HCT116 (cell line): ENCODE measurements around the gene PFDN5. TPM values are rescaled to one million over a fixed set of nuclear protein-coding genes. Genes with fewer than 3 reads are reported as not detected.

Experiments
- ATAC-seq: fragments of 200-7000 bp; cut with Tn5 transposase; 2 replicates; pipeline ENCODE4 v1.9.1; 2020; ENCODE audit warnings: mild to moderate bottlenecking, moderate library complexity
- BruUV-seq: library from RNA; stranded (reverse); fragments of 400-500 nt; replicated peaks from 2 replicates; lab custom pipeline; 2021; lab: Mats Ljungman, UMichigan
- CTCF ChIA-PET: fragments of 300-600 bp; sonication (Branson Sonifier 250); formaldehyde crosslinking; loops from one replicate; lab custom pipeline; 2021; ENCODE audit warnings: antibody characterized with exemption; lab: Charles Lee
- POLR2A ChIA-PET: fragments of 300-600, 350-600 bp; sonication (Branson Sonifier 250); formaldehyde crosslinking; loops from one replicate; lab custom pipeline; 2021; ENCODE audit warnings: antibody characterized with exemption; lab: Charles Lee
- RAD21 ChIA-PET, 2 experiments: fragments of 300-600 bp; sonication (Branson Sonifier 250); formaldehyde crosslinking; loops; one replicate each; lab custom pipeline; 2023; ENCODE audit warnings: low total read pairs in 2 of 2; ENCODE audit not compliant: uncharacterized antibody in 2 of 2, unreplicated experiment in 2 of 2, low non-redundant PET in 1 of 2; lab: Charles Lee
- DNase-seq: peaks from one replicate; pipeline ENCODE4 v3.0.0-alpha.2; 2010; ENCODE audit warnings: low read depth, low spot score
- H2AFZ ChIP-seq: fragments of 200-600 bp; shearing (Covaris generic), sonication (generic); 2 replicates; pipeline ENCODE4 v1.6.1; 2017; ENCODE audit warnings: low read depth, mixed run types, mixed read lengths, antibody characterized with exemption, low read length; ENCODE audit not compliant: poor library complexity, severe bottlenecking
- H3K27ac ChIP-seq: 2 replicates; pipeline ENCODE4 v1.5.1; 2012; ENCODE audit warnings: low read depth, low read length
- H3K27me3 ChIP-seq: fragments of 200-600 bp; sonication (generic); 2 replicates; pipeline ENCODE4 v1.6.1; 2016; ENCODE audit warnings: mixed run types, low read length, mixed read lengths; ENCODE audit not compliant: insufficient read depth
- H3K36me3 ChIP-seq, 2 experiments: fragments of 200-500 bp in 1 of 2; fragments of 200-600 bp in 1 of 2; sonication (Bioruptor generic) in 1 of 2; sonication (generic) in 1 of 2; 2 replicates each; pipeline versions ENCODE4 v1.5.1 to v1.6.1; 2014 to 2016; ENCODE audit warnings: low read length in 2 of 2, inconsistent platforms in 1 of 2, mixed read lengths in 1 of 2, mixed run types in 1 of 2; ENCODE audit not compliant: insufficient read depth in 2 of 2, control insufficient read depth in 1 of 2
- H3K4me1 ChIP-seq, 2 experiments: fragments of 200-600 bp in 1 of 2; sonication (generic) in 1 of 2; 2 replicates each; pipeline versions ENCODE4 v1.5.1 to v1.6.1; 2012 to 2017; ENCODE audit warnings: low read length in 2 of 2, inconsistent platforms in 1 of 2, mild to moderate bottlenecking in 1 of 2, mixed read lengths in 1 of 2, mixed run types in 1 of 2, moderate library complexity in 1 of 2; ENCODE audit not compliant: insufficient read depth in 2 of 2, control insufficient read depth in 1 of 2
- H3K4me2 ChIP-seq: fragments of 200-600 bp; sonication (generic); 2 replicates; pipeline ENCODE4 v1.6.1; 2017; ENCODE audit warnings: mixed run types, low read length, mixed read lengths
- H3K4me3 ChIP-seq, 2 experiments: fragments of 200-600 bp in 1 of 2; sonication (generic) in 1 of 2; replicated peaks in 1 of 2; 2 replicates each; pipeline ENCODE4 v1.5.1; 2011 to 2016; ENCODE audit warnings: low read length in 2 of 2, control low read depth in 1 of 2, low read depth in 1 of 2, mild to moderate bottlenecking in 1 of 2, mixed read lengths in 1 of 2, mixed run types in 1 of 2
- H3K79me2 ChIP-seq: fragments of 200-600 bp; sonication (generic); 2 replicates; pipeline ENCODE4 v1.6.1; 2017; ENCODE audit warnings: mild to moderate bottlenecking, mixed run types, low read length, moderate library complexity, mixed read lengths; ENCODE audit not compliant: insufficient read depth
- H3K9ac ChIP-seq: fragments of 200-600 bp; sonication (generic); 2 replicates; pipeline ENCODE4 v1.6.1; 2016; ENCODE audit warnings: low read length, mixed read lengths
- H3K9me2 ChIP-seq: fragments of 200-600 bp; sonication (generic), shearing (Covaris generic); 2 replicates; pipeline ENCODE4 v1.6.1; 2017; ENCODE audit warnings: mixed run types, mild to moderate bottlenecking, moderate library complexity; ENCODE audit not compliant: insufficient read depth
- H3K9me3 ChIP-seq, 2 experiments: fragments of 200-500 bp in 1 of 2; fragments of 200-600 bp in 1 of 2; sonication (Bioruptor generic) in 1 of 2; sonication (generic) in 1 of 2; 2 replicates each; pipeline ENCODE4 v1.6.1; 2014 to 2017; ENCODE audit warnings: low read length in 2 of 2, mixed read lengths in 2 of 2, inconsistent platforms in 1 of 2, low read depth in 1 of 2, mild to moderate bottlenecking in 1 of 2, mixed run types in 1 of 2, moderate library complexity in 1 of 2; ENCODE audit not compliant: control insufficient read depth in 1 of 2, insufficient read depth in 1 of 2
- H4K20me1 ChIP-seq: fragments of 200-600 bp; sonication (generic), shearing (Covaris generic); 2 replicates; pipeline ENCODE4 v1.6.1; 2017; ENCODE audit warnings: mixed run types, mild to moderate bottlenecking, moderate library complexity; ENCODE audit not compliant: insufficient read depth
- ATF3 ChIP-seq: IDR thresholded peaks from 2 replicates; pipeline ENCODE4 v1.6.1; 2012
- EGR1 ChIP-seq: IDR thresholded peaks from 2 replicates; pipeline ENCODE4 v1.6.1; 2012; ENCODE audit warnings: low read depth
- ELF1 ChIP-seq: IDR thresholded peaks from 2 replicates; pipeline ENCODE4 v1.6.1; 2012; ENCODE audit warnings: low read depth, borderline replicate concordance
- EZH2phosphoT487 ChIP-seq: fragments of 200-600 bp; IDR thresholded peaks from 2 replicates; pipeline ENCODE4 v1.6.1; 2018; ENCODE audit warnings: antibody characterized with exemption, borderline replicate concordance
- POLR2A ChIP-seq: IDR thresholded peaks from 2 replicates; pipeline ENCODE4 v1.7.0; 2011; ENCODE audit warnings: borderline replicate concordance; ENCODE audit not compliant: insufficient read depth, insufficient read length; ENCODE audit errors: extremely low read depth
- RAD21 ChIP-seq: IDR thresholded peaks from 2 replicates; pipeline ENCODE4 v1.6.1; 2012; ENCODE audit warnings: low read depth, mild to moderate bottlenecking
- REST ChIP-seq: IDR thresholded peaks from 2 replicates; pipeline ENCODE4 v1.6.1; 2012; ENCODE audit warnings: low read depth
- SP1 ChIP-seq: IDR thresholded peaks from 2 replicates; pipeline ENCODE4 v1.6.1; 2012; ENCODE audit warnings: low read depth
- SRF ChIP-seq: IDR thresholded peaks from 2 replicates; pipeline ENCODE4 v1.6.1; 2012; ENCODE audit warnings: low read depth
- TCF7L2 ChIP-seq: IDR thresholded peaks from 2 replicates; pipeline ENCODE4 v1.7.0; 2011; ENCODE audit warnings: borderline replicate concordance, inconsistent platforms; ENCODE audit not compliant: insufficient read depth, insufficient read length; ENCODE audit errors: extremely low read depth
- YY1 ChIP-seq: IDR thresholded peaks from 2 replicates; pipeline ENCODE4 v1.6.1; 2011; ENCODE audit warnings: low read length, low read depth, moderate library complexity, mild to moderate bottlenecking; ENCODE audit not compliant: insufficient replicate concordance; ENCODE audit errors: extremely low read depth
- ZNF274 ChIP-seq: fragments of 200-500 bp; sonication (Bioruptor generic); IDR thresholded peaks from 2 replicates; pipeline ENCODE4 v1.6.1; 2014; ENCODE audit warnings: mild to moderate bottlenecking, low read depth, low read length, inconsistent platforms
- intact Hi-C: fragments of 100-400 bp; cut with micrococcal nuclease; formaldehyde crosslinking; loops from 2 replicates; pipeline ENCODE4 v1.10.0; 2022
- total RNA-seq: library from RNA; stranded (reverse); gene quantifications from one replicate; pipeline ENCODE4 v1.2.1, GENCODE V29; 2021; ENCODE audit not compliant: unreplicated experiment
- TF ChIP-seq, protein P1 (sequence below), 3 experiments: fragments of 200-600 bp in 1 of 3; sonication (generic) in 1 of 3; IDR thresholded peaks in 2 of 3; conservative IDR thresholded peaks in 1 of 3; 2 replicates each; pipeline ENCODE4 v1.5.1; 2012 to 2017; ENCODE audit warnings: low read depth in 2 of 3, low read length in 2 of 3, antibody characterized with exemption in 1 of 3, borderline replicate concordance in 1 of 3, control low read depth in 1 of 3, mild to moderate bottlenecking in 1 of 3, mixed read lengths in 1 of 3, mixed run types in 1 of 3, moderate library complexity in 1 of 3; ENCODE audit not compliant: insufficient read depth in 1 of 3
- TF ChIP-seq, protein P2 (sequence below): IDR thresholded peaks from 2 replicates; pipeline ENCODE4 v1.6.1; 2011; ENCODE audit warnings: mild to moderate bottlenecking, low read length, moderate library complexity; ENCODE audit not compliant: insufficient replicate concordance; ENCODE audit errors: extremely low read depth

Gene PFDN5
- total RNA-seq, 1 experiment from 2014 or later: 318 TPM

DNA sequence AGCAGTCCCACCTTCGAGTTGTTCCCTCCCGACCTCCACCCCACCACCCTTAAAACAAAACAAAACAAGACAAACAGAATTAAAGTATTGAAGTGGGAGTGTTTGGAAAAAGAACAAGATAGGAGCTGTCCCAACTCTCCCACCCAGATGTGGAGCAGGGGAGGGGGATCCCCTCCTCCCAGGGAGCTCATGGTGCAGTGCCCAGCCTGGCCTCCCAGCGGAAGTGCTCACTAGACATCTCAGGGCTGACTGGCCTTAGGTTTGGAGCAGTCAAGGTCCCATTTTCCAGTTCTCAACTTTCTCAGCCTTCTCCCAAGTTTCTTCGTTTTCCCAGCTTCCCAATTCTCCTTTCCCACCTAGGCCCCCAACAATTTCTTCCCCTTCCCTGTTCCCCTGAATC, 37.9 kb downstream of the PFDN5 start:
- Histone ChIP-seq H3K27me3 (0 out of 2 replicates have a peak, but pooled peaks cover 3% of the 10 kb centered on the region), H2AFZ (no peak overlapping the region), H3K36me3 (no peaks in the 10 kb centered on the region), H3K4me3 (no peak overlapping the region), H3K9ac (no peak overlapping the region), H3K79me2 (no peaks in the 10 kb centered on the region), H3K4me2 (no peak overlapping the region), H3K4me1 (0 out of 4 replicates have a peak, but pooled peaks cover 0 to 2% of the 10 kb centered on the region in 2 experiments), H3K9me3 (no peaks in the 10 kb centered on the region), H3K27ac (no peak overlapping the region), H3K9me2 (no peaks in the 10 kb centered on the region), H4K20me1 (no peaks in the 10 kb centered on the region)
- POLR2A ChIA-PET: no interaction called here
- CTCF ChIA-PET: no interaction called here
- TF ChIP-seq, protein P1, sequence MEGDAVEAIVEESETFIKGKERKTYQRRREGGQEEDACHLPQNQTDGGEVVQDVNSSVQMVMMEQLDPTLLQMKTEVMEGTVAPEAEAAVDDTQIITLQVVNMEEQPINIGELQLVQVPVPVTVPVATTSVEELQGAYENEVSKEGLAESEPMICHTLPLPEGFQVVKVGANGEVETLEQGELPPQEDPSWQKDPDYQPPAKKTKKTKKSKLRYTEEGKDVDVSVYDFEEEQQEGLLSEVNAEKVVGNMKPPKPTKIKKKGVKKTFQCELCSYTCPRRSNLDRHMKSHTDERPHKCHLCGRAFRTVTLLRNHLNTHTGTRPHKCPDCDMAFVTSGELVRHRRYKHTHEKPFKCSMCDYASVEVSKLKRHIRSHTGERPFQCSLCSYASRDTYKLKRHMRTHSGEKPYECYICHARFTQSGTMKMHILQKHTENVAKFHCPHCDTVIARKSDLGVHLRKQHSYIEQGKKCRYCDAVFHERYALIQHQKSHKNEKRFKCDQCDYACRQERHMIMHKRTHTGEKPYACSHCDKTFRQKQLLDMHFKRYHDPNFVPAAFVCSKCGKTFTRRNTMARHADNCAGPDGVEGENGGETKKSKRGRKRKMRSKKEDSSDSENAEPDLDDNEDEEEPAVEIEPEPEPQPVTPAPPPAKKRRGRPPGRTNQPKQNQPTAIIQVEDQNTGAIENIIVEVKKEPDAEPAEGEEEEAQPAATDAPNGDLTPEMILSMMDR (IDR thresholded peaks at IDR 0.05 in 2 of 3, conservative IDR thresholded peaks at IDR 0.05 in 1 of 3; ENCODE audit: borderline replicate concordance in 1 of 3, insufficient read depth in 1 of 3, low read depth in 2 of 3, low read length in 2 of 3): no peak
- TF ChIP-seq POLR2A: no peak
- no peak for TF ChIP-seq EGR1
- TF ChIP-seq SRF: no peak
- TF ChIP-seq ELF1: no peak
- TF ChIP-seq EZH2phosphoT487: no peak
- TF ChIP-seq, protein P2, sequence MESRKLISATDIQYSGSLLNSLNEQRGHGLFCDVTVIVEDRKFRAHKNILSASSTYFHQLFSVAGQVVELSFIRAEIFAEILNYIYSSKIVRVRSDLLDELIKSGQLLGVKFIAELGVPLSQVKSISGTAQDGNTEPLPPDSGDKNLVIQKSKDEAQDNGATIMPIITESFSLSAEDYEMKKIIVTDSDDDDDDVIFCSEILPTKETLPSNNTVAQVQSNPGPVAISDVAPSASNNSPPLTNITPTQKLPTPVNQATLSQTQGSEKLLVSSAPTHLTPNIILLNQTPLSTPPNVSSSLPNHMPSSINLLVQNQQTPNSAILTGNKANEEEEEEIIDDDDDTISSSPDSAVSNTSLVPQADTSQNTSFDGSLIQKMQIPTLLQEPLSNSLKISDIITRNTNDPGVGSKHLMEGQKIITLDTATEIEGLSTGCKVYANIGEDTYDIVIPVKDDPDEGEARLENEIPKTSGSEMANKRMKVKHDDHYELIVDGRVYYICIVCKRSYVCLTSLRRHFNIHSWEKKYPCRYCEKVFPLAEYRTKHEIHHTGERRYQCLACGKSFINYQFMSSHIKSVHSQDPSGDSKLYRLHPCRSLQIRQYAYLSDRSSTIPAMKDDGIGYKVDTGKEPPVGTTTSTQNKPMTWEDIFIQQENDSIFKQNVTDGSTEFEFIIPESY: no peak
- TF ChIP-seq ZNF274: no peak
- TF ChIP-seq RAD21: no peak
- TF ChIP-seq YY1: no peak
- TF ChIP-seq ATF3: no peak
- TF ChIP-seq REST: no peak
- TF ChIP-seq TCF7L2: no peak
- TF ChIP-seq SP1: no peak
- RAD21 ChIA-PET: interaction anchor here in 1 of 2 experiments (0.6 kb wide), 1 partner anchor 333 kb away, joined by 3 read pairs; no protein-coding TSS in a partner anchor
- BruUV-seq: no TSS peak
- no peak for ATAC-seq
- no peak for DNase-seq
- intact Hi-C loops: no loop called here
